CD14-positive monocyte (primary cell): ENCODE data around the gene HBD. TPM values are rescaled to one million over a fixed set of nuclear protein-coding genes. Genes with fewer than 3 reads are reported as not detected.

Experiments used
- DNase-seq, 3 donors: peaks; one replicate each; pipeline ENCODE4 v3.0.0-alpha.2; 2011 to 2022
- H2AFZ ChIP-seq: 2 replicates; pipeline ENCODE4 v1.6.0; 2012; ENCODE audit warnings: mild to moderate bottlenecking, low read depth, low read length, inconsistent platforms; ENCODE audit not compliant: insufficient read depth, poor library complexity, severe bottlenecking
- H3K27ac ChIP-seq, 2 donors: 1 replicate in 1 of 2; 2 replicates in 1 of 2; pipeline ENCODE4 v1.5.1; 2012 to 2013; ENCODE audit warnings: low read length in 2 of 2, control low read depth in 1 of 2, inconsistent platforms in 1 of 2, low read depth in 1 of 2, mild to moderate bottlenecking in 1 of 2
- H3K27me3 ChIP-seq, 2 donors: one replicate each; pipeline versions ENCODE4 v1.6.0 to v1.6.1; 2011 to 2013; ENCODE audit warnings: low read length in 2 of 2; ENCODE audit not compliant: control insufficient read depth in 2 of 2, insufficient read depth in 2 of 2
- H3K36me3 ChIP-seq, 2 donors: replicated peaks in 1 of 2; 1 replicate in 1 of 2; 2 replicates in 1 of 2; pipeline versions ENCODE4 v1.5.1 to v1.6.1; 2012 to 2013; ENCODE audit warnings: low read length in 2 of 2, control low read depth in 1 of 2, inconsistent platforms in 1 of 2, mild to moderate bottlenecking in 1 of 2; ENCODE audit not compliant: insufficient read depth in 2 of 2, control insufficient read depth in 1 of 2
- H3K4me1 ChIP-seq, 2 donors: 1 replicate in 1 of 2; 2 replicates in 1 of 2; pipeline versions ENCODE4 v1.5.1 to v1.6.1; 2012 to 2013; ENCODE audit warnings: low read length in 2 of 2, control low read depth in 1 of 2, inconsistent platforms in 1 of 2, mild to moderate bottlenecking in 1 of 2, moderate library complexity in 1 of 2; ENCODE audit not compliant: insufficient read depth in 2 of 2, control insufficient read depth in 1 of 2
- H3K4me2 ChIP-seq: replicated peaks from 2 replicates; pipeline ENCODE3; 2012; ENCODE audit warnings: low read length, moderate library complexity, mild to moderate bottlenecking; ENCODE audit not compliant: poor library complexity, severe bottlenecking; ENCODE audit errors: extremely low read depth
- H3K4me3 ChIP-seq, 3 experiments: fragments of 200-600 bp in 1 of 3; sonication (generic) in 1 of 3; replicated peaks in 1 of 3; 1 replicate in 2 of 3; 2 replicates in 1 of 3; pipeline ENCODE4 v1.5.1; 2011 to 2013; ENCODE audit warnings: low read length in 3 of 3, mild to moderate bottlenecking in 3 of 3, control low read depth in 2 of 3, low read depth in 2 of 3, inconsistent platforms in 1 of 3, moderate library complexity in 1 of 3
- H3K79me2 ChIP-seq: 2 replicates; pipeline ENCODE4 v1.6.0; 2012; ENCODE audit warnings: mild to moderate bottlenecking, control low read depth, inconsistent platforms, low read length, moderate library complexity; ENCODE audit not compliant: insufficient read depth
- H3K9ac ChIP-seq: 2 replicates; pipeline ENCODE4 v1.6.0; 2017; ENCODE audit warnings: low read length, mild to moderate bottlenecking; ENCODE audit not compliant: insufficient read depth, poor library complexity, severe bottlenecking
- H3K9me3 ChIP-seq, 2 donors: replicated peaks in 1 of 2; 1 replicate in 1 of 2; 2 replicates in 1 of 2; pipeline versions ENCODE4 v1.5.1 to v1.6.1; 2012 to 2013; ENCODE audit warnings: low read length in 2 of 2, control low read depth in 1 of 2; ENCODE audit not compliant: control insufficient read depth in 1 of 2, insufficient read depth in 1 of 2
- H4K20me1 ChIP-seq: 2 replicates; pipeline ENCODE4 v1.6.0; 2012; ENCODE audit warnings: mild to moderate bottlenecking, low read length, control low read depth, moderate library complexity; ENCODE audit not compliant: insufficient read depth
- H3K27ac Mint-ChIP-seq, 7 donors: one replicate each; pipeline ENCODE4 v1.8.0; 2020; ENCODE audit warnings: mild to moderate bottlenecking in 7 of 7, mixed read lengths in 7 of 7, moderate library complexity in 6 of 7, inconsistent platforms in 2 of 7
- H3K27me3 Mint-ChIP-seq, 3 donors: one replicate each; pipeline ENCODE4 v1.8.0; 2021 to 2022; ENCODE audit warnings: low read depth in 3 of 3, mild to moderate bottlenecking in 3 of 3, mixed read lengths in 3 of 3, moderate library complexity in 3 of 3, inconsistent platforms in 1 of 3
- H3K36me3 Mint-ChIP-seq, 2 donors: one replicate each; pipeline ENCODE4 v1.8.0; 2020; ENCODE audit warnings: mixed read lengths in 2 of 2, inconsistent platforms in 1 of 2, mild to moderate bottlenecking in 1 of 2
- H3K4me1 Mint-ChIP-seq: one replicate; pipeline ENCODE4 v1.8.0; 2020; ENCODE audit warnings: mild to moderate bottlenecking, mixed read lengths
- H3K4me3 Mint-ChIP-seq, 2 donors: one replicate each; pipeline ENCODE4 v1.8.0; 2020; ENCODE audit warnings: mild to moderate bottlenecking in 2 of 2, mixed read lengths in 2 of 2, moderate library complexity in 1 of 2
- H3K9me3 Mint-ChIP-seq, 7 donors: one replicate each; pipeline ENCODE4 v1.8.0; 2020 to 2022; ENCODE audit warnings: mixed read lengths in 7 of 7, mild to moderate bottlenecking in 6 of 7, moderate library complexity in 6 of 7, inconsistent platforms in 2 of 7
- CTCF ChIP-seq: fragments of 200-600 bp; IDR thresholded peaks from one replicate; pipeline ENCODE4 v1.8.0; 2022; ENCODE audit warnings: antibody characterized with exemption, mild to moderate bottlenecking
- WGBS: methylation state at CpG from one replicate; pipeline ENCODE4 v1.1.5; 2013; ENCODE audit warnings: missing lambda C conversion rate; ENCODE audit not compliant: insufficient coverage; 5-methylcytosine and 5-hydroxymethylcytosine counted together
- intact Hi-C, 2 donors: fragments of 100-400 bp; cut with micrococcal nuclease; formaldehyde crosslinking; loops; one replicate each; pipeline versions ENCODE4 v1.15.0 to v1.15.1; 2023
- polyA plus RNA-seq, 3 donors: library from polyadenylated mRNA; depleted of rRNA in 1 of 3; unstranded in 2 of 3; stranded (reverse) in 1 of 3; fragments of 300-500 nt in 2 of 3; fragments of >200 nt in 1 of 3; fragmentation: Illumina TruSeq in 2 of 3; gene quantifications; 1 replicate in 2 of 3; 2 replicates in 1 of 3; pipeline ENCODE4 v1.2.3, GENCODE V29; 2012 to 2021

Gene HBD
- polyA plus RNA-seq, 3 donors: not detected

GRCh38 chr11:5235364-5236095 lies 1.2 kb upstream of the HBD start:
- TF ChIP-seq CTCF: no peak
- no peak overlapping the region for H3K27ac ChIP-seq
- Mint-ChIP-seq H3K36me3 (no peaks in the 10 kb centered on the region), H3K4me3 (no peak overlapping the region), H3K27me3 (peaks cover 0 to 1% (median 0%) of the 10 kb centered on the region in 3 donors), H3K9me3 (no peaks in the 10 kb centered on the region), H3K27ac (no peak overlapping the region), H3K4me1 (peaks cover 7% of the 10 kb centered on the region)
- 67% methylated on average over 2 of the region's 5 CpGs for WGBS
- H2AFZ ChIP-seq: no peak overlapping the region
- intact Hi-C loops: no loop called here
- no peak overlapping the region for H3K9ac ChIP-seq
- no peaks in the 10 kb centered on the region for H3K4me1 ChIP-seq
- no peaks in the 10 kb centered on the region for H3K36me3 ChIP-seq
- no peaks in the 10 kb centered on the region for H4K20me1 ChIP-seq
- no peaks in the 10 kb centered on the region for H3K9me3 ChIP-seq
- no peak overlapping the region for H3K4me2 ChIP-seq
- H3K79me2 ChIP-seq: no peaks in the 10 kb centered on the region
- no peak overlapping the region for H3K4me3 ChIP-seq
- DNase-seq: no peak
- H3K27me3 ChIP-seq: no peaks in the 10 kb centered on the region

- Mint-ChIP-seq H3K4me1 (peaks cover 7% of the 10 kb centered on the region), H3K36me3 (no peaks in the 10 kb centered on the region), H3K27me3 (peaks cover 0 to 1% (median 0%) of the 10 kb centered on the region in 3 donors), H3K27ac (no peak overlapping the region), H3K9me3 (no peaks in the 10 kb centered on the region), H3K4me3 (no peak overlapping the region)
- H3K9me3 ChIP-seq: no peaks in the 10 kb centered on the region
- H4K20me1 ChIP-seq: no peaks in the 10 kb centered on the region
- H3K4me3 ChIP-seq: no peak overlapping the region
- no CpG with 5 or more reads among the region's 1 CpG for WGBS
- no peak overlapping the region for H2AFZ ChIP-seq
- H3K27me3 ChIP-seq: no peaks in the 10 kb centered on the region
- H3K36me3 ChIP-seq: no peaks in the 10 kb centered on the region
- DNase-seq: no peak
- intact Hi-C loops: no loop called here
- no peak overlapping the region for H3K9ac ChIP-seq
- no peak overlapping the region for H3K27ac ChIP-seq
- no peak for TF ChIP-seq CTCF
- no peaks in the 10 kb centered on the region for H3K79me2 ChIP-seq
- no peak overlapping the region for H3K4me2 ChIP-seq
- no peaks in the 10 kb centered on the region for H3K4me1 ChIP-seq
Measured at GRCh38 chr11:5233307-5233706, 976 bp downstream of the HBD start.
